Measurements from ENCODE around the gene CLDN7.
"Not testable (repeated sequence)": the region's sequence is repeated elsewhere in the genome, so short reads cannot be mapped to it uniquely, and the experiment has no call there.

CLDN7 gene

GRCh38 chr17:7249214-7249613 lies 13.1 kb downstream of the CLDN7 start:
- Histone ChIP-seq H3K27me3 (replicated peaks; ENCODE audit: control insufficient read depth, insufficient read depth, low read length) (no peaks in the 10 kb centered on the region), H3K36me3 (ENCODE audit: control insufficient read depth, insufficient read depth, low read length) (peaks cover 5% of the 10 kb centered on the region; the same call in 1 of the 2 replicates), H3K4me3 (replicated peaks; ENCODE audit: low read depth, low read length) (peak overlapping the region; percentile 92)
- DNase-seq (ENCODE audit: extremely low read depth, insufficient read length) = no peak
- no peak for TF ChIP-seq CTCF (IDR thresholded peaks at IDR 0.05; ENCODE audit: insufficient read depth, low read length, poor library complexity, severe bottlenecking)

- Histone ChIP-seq H3K4me3 (replicated peaks; ENCODE audit: low read depth, low read length) (peak overlapping the region; percentile 92), H3K36me3 (ENCODE audit: control insufficient read depth, insufficient read depth, low read length) (peaks cover 5% of the 10 kb centered on the region; the same call in 1 of the 2 replicates), H3K27me3 (replicated peaks; ENCODE audit: control insufficient read depth, insufficient read depth, low read length) (no peaks in the 10 kb centered on the region)
- TF ChIP-seq CTCF (IDR thresholded peaks at IDR 0.05; ENCODE audit: insufficient read depth, low read length, poor library complexity, severe bottlenecking) = no peak
- no peak for DNase-seq (ENCODE audit: extremely low read depth, insufficient read length)
Measured at GRCh38 chr17:7248796-7249195, 13.5 kb downstream of the CLDN7 start.

GRCh38 chr17:7246779-7247178 lies 15.5 kb downstream of the CLDN7 start:
- H3K36me3 ChIP-seq (ENCODE audit: control insufficient read depth, insufficient read depth, low read length) = peaks cover 7% of the 10 kb centered on the region
- TF ChIP-seq CTCF (IDR thresholded peaks at IDR 0.05; ENCODE audit: insufficient read depth, low read length, poor library complexity, severe bottlenecking) = no peak
- DNase-seq (ENCODE audit: extremely low read depth, insufficient read length) = no peak
- H3K4me3 ChIP-seq (replicated peaks; ENCODE audit: low read depth, low read length) = no peak overlapping the region
- no peaks in the 10 kb centered on the region for H3K27me3 ChIP-seq (replicated peaks; ENCODE audit: control insufficient read depth, insufficient read depth, low read length)

GRCh38 chr17:7243838-7244237 lies 18.4 kb downstream of the CLDN7 start:
- not testable (repeated sequence) for H3K4me3 ChIP-seq (replicated peaks; ENCODE audit: low read depth, low read length); H3K27me3 ChIP-seq (replicated peaks; ENCODE audit: control insufficient read depth, insufficient read depth, low read length); H3K36me3 ChIP-seq (ENCODE audit: control insufficient read depth, insufficient read depth, low read length); DNase-seq (ENCODE audit: extremely low read depth, insufficient read length)

- peaks cover 9% of the 10 kb centered on the region for H3K36me3 ChIP-seq (ENCODE audit: control insufficient read depth, insufficient read depth, low read length)
Measured at GRCh38 chr17:7243453-7243729, 18.9 kb downstream of the CLDN7 start.

GRCh38 chr17:7242717-7243452 lies 19.4 kb downstream of the CLDN7 start:
- Histone ChIP-seq H3K4me3 (replicated peaks; ENCODE audit: low read depth, low read length) (peak overlapping the region; percentile 97), H3K36me3 (ENCODE audit: control insufficient read depth, insufficient read depth, low read length) (peaks cover 9% of the 10 kb centered on the region), H3K27me3 (replicated peaks; ENCODE audit: control insufficient read depth, insufficient read depth, low read length) (no peaks in the 10 kb centered on the region)
- TF ChIP-seq CTCF (IDR thresholded peaks at IDR 0.05; ENCODE audit: insufficient read depth, low read length, poor library complexity, severe bottlenecking) = no peak
- DNase-seq (ENCODE audit: extremely low read depth, insufficient read length) = peak; percentile 92

More at GRCh38 chr17:7243453-7243729, 18.9 kb downstream of the CLDN7 start:
- Histone ChIP-seq H3K27me3 (replicated peaks; ENCODE audit: control insufficient read depth, insufficient read depth, low read length) (no peaks in the 10 kb centered on the region), H3K4me3 (replicated peaks; ENCODE audit: low read depth, low read length) (peak overlapping the region; percentile 97)
- DNase-seq (ENCODE audit: extremely low read depth, insufficient read length) = no peak
- TF ChIP-seq CTCF (IDR thresholded peaks at IDR 0.05; ENCODE audit: insufficient read depth, low read length, poor library complexity, severe bottlenecking) = no peak

Data from GM06990 (cell line).